Measurements from ENCODE around the gene SMYD3.
"Not testable (repeated sequence)": the region's sequence is repeated elsewhere in the genome, so short reads cannot be mapped to it uniquely, and the experiment has no call there.

The SMYD3 gene

DNA sequence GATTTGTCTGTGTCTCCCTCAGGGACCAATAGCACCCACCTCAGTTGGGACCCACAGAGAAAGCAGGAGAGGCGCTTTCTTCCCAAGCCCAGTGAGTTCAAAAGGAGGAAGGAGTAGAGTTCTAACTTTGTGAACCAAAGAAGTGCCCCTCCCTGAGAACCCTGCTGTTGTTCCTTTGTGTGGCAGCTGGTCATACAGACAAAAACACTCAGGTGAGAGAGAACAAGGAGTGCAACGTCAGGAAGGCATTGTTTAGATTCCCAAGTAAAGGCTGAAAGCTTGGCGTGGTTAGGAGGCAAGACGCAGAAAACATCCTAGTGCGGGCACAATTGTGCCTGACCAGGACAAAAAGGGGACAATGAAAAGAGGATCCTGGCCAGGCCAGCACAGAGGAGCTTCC, 697.7 kb downstream of the SMYD3 start:
- no peak for DNase-seq

DNA sequence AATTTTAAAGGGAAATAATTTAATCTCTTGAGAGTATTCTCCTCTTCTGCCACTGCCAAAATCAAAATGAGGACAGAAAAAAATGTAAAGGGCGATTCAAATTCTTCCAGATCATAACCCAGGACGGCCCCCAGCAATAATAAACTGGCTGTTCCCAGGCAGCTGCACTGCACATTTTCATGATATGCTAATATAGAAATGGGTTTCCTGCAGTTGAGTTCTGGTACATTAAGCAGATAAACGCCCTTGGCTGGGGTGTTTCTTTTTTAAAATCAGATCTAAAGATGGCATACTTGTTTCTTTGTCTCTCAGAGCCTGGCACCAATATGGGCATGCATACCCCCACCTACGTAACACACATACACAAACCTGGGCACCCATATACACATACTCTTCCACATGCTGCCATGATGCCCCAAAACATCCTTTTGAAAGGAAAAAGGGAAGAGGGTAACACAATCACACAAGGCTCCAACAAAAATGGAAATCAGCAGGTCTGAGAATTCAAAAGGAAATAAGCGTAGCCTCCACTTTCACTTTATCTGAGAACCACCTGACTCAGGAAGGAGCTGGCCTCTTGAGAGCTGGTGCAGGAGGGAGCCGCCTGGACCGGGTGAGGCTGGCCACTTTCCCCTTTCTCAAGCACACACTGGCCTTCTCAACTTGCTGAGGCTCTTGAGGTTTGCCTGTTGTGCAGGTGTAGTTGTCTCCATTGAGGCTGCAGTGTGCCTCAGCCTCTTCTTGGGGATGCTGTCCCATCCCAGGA, 698.9 kb downstream of the SMYD3 start:
- no peak for DNase-seq

DNA sequence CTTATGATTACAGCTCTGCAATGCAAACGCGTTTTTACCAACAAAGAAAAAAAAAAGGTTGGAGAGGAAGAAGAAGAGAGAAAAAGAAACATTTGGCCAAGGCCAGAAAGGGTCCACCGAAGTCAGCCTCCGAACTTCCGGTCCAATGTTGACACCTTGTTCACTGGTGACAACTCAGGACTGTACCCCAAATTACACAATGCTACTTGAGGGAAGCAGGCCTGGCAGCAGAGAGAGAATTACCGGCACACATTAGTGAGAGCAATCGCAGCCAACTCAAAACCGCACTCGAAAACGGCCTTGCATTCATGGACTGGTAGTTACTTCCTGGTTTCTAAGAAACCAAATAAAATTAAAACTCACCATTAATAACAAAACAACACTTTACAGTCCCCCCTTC, 699.8 kb downstream of the SMYD3 start:
- no peak for DNase-seq

DNA sequence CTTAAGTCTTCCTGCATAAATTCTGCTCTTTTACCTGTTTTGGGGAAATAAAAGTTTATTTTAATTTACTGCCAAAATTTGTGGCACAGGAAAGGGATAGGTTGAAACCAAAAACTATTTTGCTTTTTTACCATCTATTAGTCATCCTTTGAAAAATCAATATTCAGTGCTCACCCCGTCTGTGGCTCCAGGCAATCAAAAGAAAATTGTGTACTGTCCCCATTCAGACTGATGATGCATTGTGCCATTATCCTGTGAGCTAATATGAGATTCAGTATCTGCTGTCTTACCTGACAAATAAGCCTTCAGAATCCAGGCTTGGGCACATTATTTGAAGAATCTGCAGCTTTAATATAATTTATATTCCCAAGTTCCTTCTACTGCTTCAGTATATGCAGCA, 701.5 kb downstream of the SMYD3 start:
- no peak for DNase-seq

DNA sequence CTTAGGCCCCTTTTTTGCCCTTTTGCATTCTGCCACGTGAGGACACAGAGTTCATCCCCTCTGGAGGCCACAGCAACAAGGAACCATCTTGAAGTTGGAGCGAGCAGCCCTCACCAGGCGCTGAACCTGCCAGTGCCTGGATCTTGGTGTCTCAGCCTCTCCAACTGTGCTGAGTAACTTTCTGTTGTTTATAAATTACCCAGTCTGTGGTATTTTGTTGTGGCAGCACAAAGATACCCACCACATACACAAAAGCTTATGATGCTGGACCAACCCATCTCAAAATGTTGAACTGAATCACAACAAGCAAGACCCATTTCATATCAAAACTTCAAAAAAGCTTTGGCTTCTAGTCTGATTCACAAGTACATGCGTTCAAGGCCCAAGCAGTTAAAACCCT, 702.4 kb downstream of the SMYD3 start:
- no peak for DNase-seq

DNA sequence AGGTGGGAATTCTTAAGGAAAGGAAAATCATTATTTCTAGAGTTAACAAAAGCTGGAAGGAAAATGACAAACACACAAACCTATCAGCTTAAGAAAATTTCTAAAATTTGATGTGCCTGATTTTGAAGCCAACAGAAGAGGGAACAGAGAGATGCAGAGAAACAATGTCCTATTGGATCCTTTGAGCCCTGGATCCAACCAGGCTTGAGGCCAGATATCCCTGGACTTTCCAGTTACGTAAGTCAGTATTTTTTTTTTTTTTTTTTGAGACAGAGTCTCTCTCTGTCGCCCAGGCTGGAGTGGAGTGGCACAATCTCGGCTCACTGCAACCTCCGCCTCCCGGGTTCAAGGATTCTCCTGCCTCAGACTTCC, 703.4 kb downstream of the SMYD3 start:
- no peak for DNase-seq

DNA sequence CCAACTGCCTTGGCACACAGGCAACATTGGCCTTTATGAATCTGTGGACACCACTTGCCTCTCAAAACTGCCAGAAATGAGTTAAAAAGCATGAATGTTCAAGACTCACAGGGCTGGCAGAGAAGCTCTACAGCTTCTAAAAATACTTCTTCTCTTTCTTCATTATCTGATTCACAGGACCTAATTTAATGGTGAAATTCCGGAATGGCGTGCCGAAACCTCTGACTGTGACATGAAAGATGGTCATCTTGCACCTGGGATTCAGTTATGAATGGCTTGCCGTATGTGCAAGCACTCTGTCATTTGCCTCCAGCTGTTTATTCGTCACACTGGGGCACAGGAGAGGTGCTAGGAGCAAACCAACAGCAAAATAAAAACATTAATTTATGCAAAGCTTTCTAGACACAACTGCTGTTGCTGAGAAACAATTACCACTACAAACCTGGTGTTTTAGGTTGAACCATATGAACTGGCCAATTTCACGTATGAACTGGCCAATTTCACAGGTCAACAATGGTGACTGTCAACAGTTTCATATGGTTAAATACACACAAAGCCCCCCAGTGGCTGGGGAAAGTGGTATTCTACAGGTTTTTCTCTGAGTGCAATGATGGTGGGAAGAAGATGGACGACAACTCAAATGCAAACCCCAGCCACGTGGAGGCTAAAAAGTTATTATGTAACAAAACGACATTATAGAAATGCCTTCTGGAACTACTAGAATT, 704.0 kb downstream of the SMYD3 start:
- DNase-seq, result no peak

DNA sequence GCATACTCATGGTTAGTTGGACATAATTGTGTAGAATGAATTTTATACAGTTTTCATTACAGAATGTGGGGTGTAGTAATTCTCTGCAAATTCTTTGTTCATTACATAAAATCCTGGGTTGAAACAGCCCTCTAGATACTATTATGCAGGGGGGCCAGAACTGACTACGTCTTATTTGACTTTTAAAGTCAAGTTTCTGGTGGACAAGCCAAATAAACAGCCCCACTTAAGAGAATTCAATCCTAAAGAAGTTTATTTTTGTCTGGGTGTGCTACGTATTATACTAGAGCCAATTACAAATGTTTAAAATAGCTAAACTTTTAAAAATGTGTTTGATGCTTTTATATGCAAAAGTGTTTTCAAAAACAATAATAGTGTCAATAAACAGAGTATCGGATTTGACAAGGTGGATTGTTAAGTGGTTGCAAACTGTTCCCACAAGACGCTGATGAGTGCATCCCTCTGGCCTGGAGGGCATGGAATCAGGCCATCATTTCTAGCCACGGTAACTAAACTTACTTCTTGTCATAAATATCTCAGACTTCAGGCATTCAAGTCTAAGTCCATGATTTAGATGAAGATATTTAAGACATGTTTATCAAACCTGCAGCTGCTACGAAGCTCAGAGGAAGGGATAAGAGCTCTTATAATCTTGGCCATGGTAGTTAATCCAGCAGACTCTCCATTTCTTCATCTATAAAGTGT, 706.0 kb downstream of the SMYD3 start:
- no peak for DNase-seq

DNA sequence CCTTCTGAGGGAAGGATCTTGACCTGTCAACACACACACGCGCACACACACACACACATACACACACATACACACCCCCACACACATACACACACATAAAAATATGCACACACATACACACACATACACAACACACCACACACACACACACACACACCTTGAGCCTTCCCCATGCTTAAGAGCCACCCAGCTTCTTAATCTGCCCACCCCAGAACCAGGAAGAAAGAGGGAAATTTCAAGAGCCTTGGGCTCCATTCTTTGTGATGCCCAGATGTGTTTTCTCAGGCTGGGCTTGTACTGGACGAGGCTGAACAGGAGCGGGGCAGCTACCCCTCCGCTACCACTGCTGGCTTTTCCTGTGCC, 708.7 kb downstream of the SMYD3 start:
- DNase-seq, result no peak

DNA sequence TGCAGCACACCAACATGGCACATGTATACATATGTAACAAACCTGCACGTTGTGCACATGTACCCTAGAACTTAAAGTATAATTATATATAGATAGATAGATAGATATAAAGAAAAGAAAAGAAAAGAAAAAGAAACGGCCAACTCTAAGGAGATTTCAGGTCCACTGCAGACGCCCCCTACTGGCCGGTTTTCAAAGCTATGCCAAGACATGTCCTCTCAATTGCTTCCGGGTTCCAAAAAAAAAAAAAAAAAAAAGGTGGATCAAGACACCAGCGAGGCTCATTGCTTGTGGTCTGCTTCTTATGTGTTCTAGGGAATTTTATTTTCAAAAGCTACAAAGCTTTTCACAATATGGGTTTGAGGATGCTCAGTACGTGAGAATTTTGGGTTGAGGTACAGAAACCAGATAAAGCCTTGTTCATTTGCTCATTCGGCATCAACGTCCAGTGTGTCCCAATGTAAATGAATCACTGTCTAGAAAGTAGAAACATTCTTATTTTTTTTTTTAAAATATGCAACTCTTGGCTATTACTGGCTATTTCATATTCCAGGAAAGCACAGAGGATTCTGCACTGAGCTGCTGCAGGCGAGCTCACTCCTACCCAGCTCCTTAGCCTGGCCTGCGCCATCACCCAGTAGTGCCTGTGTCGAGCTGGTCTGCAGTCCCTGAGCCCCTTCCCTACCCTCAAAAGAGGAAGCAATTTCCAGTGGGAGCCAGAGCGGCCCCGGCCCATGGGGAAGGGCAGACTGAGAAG, 709.3 kb downstream of the SMYD3 start:
- DNase-seq, result peak in 1 of 2 experiments; percentile 46

DNA sequence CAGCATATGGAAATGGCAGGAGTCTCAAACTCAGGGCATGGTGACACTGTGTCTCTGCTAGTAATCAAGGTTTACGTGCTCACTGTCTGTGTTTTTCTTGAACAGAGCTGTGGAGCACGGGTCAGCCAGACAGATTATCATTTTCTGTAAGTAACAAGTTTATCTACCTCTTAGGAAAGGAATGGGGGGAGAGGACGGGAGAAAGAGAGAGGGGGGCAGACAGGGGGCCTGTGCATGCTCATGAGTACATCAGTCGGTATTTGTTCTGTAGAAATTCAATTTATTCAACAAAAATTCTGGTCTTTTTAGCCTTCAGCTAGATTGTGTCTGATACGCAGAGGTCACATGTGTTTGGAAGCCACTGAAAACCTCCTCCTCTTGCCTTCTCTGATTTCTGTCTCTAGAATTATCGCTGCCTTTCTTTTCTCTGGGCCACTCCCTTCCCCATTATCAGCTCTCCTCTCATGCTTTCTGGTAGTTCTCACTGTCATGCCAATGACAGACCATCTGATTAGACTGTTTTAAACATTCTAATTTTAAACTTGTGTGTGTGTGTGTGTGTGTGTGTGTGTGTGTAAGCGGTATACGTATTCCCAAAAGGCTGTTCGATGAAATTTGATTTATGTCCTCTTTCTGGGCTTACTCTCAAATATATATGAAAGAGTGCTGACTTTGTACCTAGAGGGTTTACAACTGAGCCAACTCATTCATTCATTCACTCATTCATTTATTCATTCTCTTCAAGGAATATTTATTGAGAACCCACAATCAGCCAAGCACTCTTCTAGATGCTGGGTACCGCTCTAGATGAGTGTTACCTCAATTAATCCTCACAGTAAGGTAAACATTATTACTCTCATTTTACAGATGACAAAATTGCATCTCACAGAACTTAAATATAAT, 715.4 kb downstream of the SMYD3 start:
- no peak for DNase-seq

DNA sequence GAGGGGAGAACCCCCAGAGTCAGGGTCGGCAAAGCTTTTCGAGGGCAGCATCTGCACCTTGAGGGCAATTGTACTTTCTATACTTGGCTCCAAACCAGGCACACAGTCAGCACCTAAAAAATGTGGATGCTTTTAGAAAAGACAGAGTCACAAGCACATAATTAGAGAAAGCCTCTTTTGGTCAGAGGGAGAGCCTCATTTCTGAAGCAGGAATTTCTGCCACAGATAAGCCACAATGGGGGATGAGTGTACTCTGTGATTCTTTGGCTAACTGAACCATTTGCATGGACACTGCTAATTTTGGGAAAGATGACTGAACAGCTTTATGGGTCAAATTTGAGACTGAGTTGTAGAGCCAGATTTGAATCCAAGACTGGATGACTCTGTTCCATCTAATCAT, 716.6 kb downstream of the SMYD3 start:
- no peak for DNase-seq

DNA sequence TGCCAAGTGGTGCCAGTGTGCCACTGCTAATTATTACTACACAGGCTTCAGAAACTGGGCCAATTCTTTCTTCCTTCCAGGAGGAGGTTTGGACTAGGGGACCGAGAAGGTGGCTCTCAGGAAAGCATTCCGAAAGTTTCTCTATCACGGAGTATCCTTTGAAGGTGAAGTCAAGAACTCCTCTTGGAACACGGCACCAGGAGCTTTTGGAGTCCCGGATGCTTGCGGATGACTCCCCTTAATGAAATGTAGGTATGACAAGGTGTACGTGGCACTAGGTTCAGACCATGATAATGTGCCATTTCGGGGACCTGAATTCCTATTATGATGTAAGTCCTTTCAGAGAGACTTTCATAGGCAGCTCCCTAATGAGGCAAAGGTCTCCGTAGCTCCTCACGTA, 718.2 kb downstream of the SMYD3 start:
- no peak for DNase-seq

DNA sequence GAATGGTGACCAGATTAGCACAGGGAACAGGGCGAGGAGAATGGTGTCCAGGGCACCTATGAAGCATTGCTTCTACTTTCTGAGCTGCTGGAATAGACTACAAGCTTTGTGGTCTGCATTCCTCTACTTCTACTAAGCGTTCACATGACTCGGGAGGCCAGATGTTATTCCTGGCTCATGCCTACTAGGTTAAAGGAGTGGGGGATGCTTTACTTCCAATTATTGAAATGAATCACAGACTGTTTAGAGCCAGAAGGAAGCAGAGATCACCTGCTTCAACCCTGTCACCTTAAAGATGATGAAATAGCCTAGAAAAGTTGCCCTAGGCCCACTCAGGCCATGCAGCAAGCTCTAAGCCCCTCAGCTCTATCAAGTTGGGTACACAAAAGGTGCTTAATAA, 718.8 kb downstream of the SMYD3 start:
- DNase-seq, result no peak

DNA sequence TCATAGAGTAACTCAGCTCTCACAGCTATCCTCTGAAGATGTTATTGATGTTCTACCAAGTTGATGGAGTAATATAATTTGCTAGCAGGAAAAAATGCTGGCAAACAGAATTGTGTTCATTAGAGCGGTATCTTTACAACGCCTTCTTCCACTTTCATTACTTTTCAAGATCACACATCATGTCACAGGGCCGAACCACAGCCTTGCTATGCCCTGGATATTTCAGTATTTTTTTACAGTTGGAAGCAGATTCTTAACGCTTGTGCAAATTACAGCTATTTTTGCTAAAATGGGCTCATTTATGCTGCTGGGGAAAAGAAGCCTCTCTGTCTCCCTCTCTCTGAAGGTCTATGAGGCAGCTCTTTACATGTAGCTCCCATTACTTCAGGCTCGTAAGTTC, 720.1 kb downstream of the SMYD3 start:
- DNase-seq, result no peak

DNA sequence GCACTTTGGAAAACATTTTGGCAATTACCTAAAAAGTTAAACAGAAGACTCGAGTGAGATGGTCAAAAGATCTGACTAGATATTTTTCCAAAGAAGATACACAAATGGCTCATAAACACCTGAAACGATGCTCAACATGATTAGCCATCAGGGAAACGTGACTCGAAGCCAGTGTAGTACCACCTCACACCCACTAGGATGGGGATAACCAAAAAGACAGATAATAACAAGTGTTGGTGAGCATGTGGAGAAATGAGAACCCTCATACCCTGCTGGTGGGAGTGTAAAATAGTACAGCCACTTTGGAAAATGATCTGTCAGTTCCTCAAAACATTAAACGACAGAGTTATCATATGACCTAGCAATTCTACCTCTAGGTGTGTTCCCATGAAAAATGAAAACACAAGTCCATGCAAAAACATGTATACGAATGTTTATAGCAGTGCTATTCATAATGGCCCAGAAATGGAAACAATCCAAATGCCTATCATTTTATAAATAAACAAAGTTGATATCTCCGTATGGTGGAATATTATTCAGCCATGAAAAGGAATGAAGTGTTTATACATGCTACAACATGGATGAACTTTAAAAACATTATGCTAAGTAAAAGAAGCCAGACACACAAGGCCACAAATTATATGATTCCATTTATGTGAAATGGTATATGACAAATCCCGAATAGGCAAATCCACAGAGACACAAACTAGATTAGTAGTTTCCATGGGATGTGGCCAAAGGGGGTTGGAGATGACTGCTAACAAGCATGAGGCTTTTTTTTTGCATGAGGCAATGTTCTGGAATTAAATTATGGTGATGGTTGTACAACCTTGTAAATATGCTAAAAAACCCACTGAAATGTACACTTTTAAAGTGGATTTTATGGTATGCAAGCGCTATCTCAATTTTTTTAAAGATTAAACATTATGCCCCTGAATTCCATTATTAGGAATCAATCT, 727.0 kb downstream of the SMYD3 start:
- no peak for DNase-seq

DNA sequence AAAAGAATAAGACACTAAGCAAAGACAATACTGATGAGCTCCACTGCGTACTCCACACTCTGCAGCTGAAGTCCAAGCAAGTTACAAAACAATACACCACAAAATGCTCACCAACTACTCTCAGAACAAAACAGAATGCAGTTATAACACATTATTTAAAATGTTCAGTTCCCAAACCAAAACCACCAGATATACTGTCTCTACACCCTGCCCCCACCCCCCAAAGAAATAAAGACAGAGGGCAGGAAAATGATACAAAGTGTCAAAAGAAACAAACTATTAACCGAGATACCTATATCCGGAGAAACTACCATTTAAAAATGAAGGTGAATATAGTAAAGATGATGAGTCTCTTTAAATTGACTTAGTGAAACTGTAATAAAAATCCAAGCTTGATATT, 729.3 kb downstream of the SMYD3 start:
- no peak for DNase-seq

DNA sequence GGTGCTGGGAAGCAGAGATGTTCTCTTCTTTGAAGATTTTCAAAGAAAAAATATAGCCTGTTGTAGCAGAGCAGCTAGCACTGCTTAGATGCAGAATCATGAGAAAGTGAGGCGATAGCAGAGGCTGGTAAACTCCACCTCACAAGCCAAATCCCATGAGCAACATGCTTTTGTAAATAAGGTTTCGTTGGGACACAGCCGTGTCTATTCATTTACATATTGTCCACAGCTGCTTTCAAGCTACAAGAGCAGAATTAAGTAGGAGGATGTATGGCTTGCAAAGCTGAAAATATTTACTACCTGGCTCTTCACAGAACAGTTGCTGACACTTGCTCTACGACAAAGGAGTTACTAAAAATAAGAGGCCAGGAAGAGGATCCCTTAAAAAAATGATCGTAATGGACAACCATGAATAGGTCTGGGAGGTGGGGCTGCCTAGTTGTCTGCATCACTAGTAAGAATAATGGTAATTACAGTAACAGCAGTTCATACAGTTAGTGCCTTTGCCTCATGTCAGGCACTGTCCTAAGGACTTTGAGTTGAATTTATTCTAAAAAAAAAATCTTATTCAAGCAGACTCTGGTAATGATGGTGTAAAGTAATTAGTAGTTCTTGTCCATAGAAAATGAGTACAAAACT, 730.3 kb downstream of the SMYD3 start:
- DNase-seq, result no peak

DNA sequence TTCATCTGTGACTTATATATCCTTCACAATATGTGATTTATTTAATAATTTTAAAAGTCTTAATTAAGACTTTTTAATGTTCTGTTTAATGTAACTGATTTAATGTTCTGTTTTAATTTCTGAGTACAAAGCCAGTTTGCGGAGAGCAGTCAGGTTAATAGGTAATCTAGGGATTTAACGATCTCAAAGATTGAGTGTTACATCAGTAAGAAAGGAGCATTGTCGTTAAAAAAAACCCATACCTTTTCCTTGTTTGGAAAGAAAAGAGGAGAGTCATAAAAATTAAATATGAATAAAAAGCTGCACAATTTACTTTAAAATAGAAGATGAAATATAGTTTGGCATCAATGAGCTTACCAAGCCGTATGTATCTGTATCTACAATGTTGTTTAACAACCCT, 730.9 kb downstream of the SMYD3 start:
- DNase-seq, result no peak

DNA sequence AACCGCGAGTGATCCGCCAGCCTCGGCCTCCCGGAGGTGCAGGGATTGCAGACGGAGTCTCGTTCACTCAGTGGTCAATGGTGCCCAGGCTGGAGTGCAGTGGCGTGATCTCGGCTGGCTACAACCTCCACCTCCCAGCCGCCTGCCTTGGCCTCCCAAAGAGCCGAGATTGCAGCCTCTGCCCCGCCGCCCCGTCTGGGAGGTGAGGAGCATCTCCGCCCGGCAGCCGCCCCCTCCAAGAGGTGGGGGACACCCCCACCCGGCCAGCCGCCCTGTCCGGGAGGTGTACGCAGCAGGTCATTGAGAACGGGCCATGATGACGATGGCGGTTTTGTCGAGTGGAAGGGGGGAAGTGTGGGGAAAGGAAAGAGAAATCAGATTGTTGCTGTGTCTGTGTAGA, 732.1 kb downstream of the SMYD3 start:
- DNase-seq, result not testable (repeated sequence)

DNA sequence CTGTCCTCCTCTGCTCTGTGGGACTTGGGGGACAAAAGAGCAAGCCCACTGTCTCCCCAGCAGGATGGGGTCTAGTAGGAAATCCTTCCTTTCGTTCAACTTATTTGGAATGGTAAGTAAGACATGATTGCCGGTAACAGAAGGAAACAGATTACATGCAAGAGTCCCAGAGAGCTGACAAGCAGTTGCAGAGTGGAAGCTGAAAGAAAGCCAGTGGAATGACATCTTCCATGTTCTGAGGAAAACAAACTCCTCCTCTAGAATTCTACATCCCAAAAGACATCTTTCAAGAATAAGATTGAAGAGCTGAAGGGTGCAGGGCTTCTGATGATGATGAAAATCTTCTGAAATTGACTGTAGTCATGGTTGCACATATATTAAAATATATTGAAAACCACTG, 732.9 kb downstream of the SMYD3 start:
- no peak for DNase-seq

Data from SW 1271 (cell line).